RPMI8226 (cell line): ENCODE measurements around the gene GABRG3.
A peak's percentile ranks its signal among the peaks of the same experiment; 100 is the strongest.
"Not testable (repeated sequence)": the region's sequence is repeated elsewhere in the genome, so short reads cannot be mapped to it uniquely, and the experiment has no call there.

Source experiments
- DNase-seq: peaks from one replicate; pipeline ENCODE4 v3.0.0-alpha.2; 2015

The GABRG3 gene

GRCh38 chr15:27004226-27004625 lies 33.2 kb downstream of the GABRG3 start:
- DNase-seq: not testable (repeated sequence)

DNA sequence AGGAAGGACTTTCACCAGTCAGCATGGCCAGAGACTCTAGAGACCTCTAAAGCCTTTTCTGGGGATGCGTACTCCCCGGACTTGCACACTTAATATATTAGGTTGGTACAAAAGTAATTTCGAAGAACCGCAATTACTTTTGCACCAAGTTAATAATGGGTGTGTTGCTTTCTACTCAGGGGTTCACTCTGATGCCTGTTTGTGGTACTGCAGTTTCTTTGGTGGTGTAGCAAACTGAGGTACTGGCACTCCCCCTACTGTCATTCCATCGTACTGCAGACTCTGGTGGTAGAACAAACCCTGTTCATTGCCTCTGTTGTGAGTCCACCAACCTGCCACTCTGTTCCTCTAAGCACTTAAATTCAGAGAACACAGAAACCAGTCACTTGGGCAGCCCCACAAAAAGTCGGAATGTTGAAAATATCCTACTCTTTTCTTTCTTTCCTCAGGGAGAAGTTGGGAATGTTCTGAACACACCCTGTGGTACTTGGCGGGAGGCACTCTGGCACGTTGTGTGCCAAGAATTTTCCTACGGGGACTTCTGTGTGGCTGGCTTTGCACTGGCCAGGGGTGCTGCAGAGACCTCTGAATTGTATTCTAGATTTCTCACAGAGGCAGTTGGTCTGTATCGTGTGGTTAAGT lies 46.3 kb downstream of the GABRG3 start:
- DNase-seq: peak; percentile 71

- DNase-seq: no peak
Measured at GRCh38 chr15:27019687-27020086, 48.7 kb downstream of the GABRG3 start.

GRCh38 chr15:27025481-27025966 lies 54.5 kb downstream of the GABRG3 start:
- DNase-seq: no peak

DNA sequence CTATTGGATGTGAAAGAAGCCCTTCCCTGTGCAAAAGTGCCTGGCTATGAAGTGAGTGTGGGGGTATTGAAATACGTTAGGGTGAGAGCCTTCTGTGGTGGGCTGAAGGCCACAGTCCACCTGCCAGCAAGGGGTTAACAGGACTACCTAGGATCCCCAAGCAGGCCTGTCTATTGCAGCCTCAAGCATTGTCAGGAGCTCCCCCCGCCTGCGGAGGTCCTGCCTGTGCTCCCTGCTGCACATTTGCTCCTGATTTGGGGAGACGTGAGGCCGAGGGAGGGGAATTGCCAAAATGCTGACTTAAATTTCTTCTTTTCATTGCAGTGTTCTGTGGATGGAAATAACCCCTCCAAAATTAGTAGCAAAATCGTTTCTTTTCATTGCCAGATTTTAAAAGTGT lies 56.2 kb downstream of the GABRG3 start:
- DNase-seq: no peak

GRCh38 chr15:27028858-27029477 lies 58.0 kb downstream of the GABRG3 start:
- DNase-seq: peak; percentile 48

DNA sequence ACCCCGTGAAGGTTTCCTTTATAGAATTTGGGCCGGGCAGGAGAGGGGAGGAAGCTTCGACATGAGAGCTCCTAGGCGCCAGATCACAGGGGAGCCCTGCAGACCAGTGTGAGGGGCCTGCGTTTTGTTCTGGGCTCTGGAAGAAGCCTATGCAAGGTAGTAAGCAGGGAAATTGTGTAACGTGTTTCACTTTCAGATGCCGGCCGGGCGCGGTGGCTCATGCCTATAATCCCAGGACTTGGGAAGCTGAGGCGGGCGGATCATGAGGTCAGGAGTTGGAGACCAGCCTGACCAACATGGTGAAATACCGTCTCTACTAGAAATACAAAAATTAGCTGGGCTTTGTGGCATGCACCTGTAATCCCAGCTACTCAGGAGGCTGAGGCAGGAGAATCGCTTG lies 65.2 kb downstream of the GABRG3 start:
- DNase-seq: no peak

DNA sequence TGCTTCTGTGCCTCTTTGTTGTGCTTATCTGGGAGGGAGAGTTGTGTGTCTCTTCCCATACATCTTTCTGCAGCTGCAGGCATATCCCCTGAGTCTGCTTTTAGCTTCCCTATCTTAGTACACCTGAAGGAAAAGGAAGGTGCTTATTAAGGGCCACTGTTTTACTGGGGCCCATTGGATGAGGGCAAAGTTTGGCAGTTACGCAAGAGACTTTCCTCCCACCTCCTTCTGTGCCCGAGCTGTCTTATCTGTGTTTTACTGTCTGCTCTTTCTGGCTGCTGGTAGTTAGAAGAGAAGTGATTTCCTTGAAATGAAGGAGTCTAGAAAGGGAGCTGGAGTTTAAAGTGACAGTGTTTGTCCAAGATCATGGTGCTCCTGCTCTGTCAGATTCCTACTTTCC lies 66.5 kb downstream of the GABRG3 start:
- no peak for DNase-seq

DNA sequence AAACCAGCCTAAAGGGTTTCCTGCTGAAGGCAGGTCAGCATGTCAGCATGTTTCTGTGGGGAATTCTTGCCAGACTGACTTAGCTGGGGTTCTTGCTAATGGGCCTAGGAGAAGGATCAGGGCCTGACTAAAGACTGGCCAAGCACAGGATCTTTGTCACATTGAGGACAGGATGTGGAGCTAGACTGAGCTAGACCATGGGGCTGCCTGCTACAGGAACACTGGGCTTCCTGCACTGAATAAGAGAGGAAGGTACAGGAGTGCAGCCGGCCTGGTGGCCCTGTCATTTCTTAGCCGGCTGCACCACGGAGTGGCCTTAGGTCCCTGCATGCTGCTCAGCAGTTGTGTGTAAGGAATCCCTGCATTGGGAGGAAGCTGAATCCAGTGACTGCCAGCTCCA lies 68.2 kb downstream of the GABRG3 start:
- DNase-seq: no peak

DNA sequence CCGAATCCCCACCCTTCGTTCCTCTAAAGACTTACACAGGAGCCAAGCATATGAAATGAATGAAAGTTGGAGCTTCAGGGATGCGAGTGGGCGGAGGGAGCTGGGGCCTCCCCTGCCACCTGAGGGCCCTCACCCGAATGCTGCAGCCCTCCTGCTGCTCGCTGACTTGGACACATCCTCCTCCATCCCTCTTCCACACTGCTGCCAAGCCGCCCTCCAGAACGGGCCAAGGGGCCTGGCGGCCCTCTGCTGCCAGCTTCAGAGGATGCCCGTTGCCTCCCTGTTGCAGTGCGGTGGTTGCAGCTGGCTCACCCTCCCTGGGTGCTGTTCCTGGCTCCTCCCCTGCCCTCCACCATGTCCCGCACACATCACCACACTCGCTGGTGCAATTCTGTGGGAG lies 71.2 kb downstream of the GABRG3 start:
- DNase-seq: no peak

- no peak for DNase-seq
Measured at GRCh38 chr15:27042646-27043045, 71.7 kb downstream of the GABRG3 start.

DNA sequence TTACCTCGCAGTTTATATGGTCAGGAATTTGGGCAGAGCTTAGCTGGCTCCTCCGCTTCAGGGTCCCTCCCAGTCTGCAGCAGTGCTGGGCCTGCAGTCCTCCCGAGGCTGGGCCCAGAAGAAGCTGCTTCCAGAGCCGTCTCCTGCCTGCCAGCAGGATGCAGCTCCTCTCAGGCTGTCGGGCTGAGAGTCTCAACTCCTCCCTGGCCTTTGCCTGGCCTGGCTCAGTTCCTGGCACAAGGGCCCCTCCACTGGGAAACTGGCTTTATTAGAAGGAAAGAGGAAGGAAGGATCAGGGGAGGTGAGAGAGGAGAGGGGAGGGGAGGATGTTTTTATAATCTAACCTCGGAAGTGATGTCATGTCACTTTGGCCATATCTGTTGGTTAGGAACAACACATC lies 72.8 kb downstream of the GABRG3 start:
- DNase-seq: no peak

- DNase-seq: no peak
Measured at GRCh38 chr15:27045796-27046195, 74.8 kb downstream of the GABRG3 start.

GRCh38 chr15:27046880-27047279 lies 75.9 kb downstream of the GABRG3 start:
- DNase-seq: no peak

GRCh38 chr15:27050163-27050562 lies 79.2 kb downstream of the GABRG3 start:
- DNase-seq: no peak

DNA sequence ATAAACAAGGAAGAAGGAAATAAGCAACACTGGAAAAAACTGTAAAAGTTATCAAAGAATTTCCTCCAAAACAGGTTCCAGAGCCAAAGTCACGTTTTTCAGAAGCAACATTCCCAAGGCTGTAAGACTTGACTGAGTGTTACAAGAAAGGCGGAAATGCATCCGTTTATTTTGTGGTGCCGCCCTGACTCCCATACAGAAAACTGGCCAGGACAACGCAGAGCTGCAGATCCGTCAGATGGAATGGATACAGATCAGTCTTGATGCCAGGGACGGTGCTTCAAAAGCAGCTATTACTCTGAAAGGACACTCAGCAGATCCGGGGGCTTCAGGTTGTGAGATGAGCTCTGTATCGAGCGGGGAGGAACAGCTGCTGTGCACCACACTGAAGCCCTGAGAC lies 83.4 kb downstream of the GABRG3 start:
- DNase-seq: no peak

GRCh38 chr15:27057904-27058645 lies 87.1 kb downstream of the GABRG3 start:
- DNase-seq: no peak

DNA sequence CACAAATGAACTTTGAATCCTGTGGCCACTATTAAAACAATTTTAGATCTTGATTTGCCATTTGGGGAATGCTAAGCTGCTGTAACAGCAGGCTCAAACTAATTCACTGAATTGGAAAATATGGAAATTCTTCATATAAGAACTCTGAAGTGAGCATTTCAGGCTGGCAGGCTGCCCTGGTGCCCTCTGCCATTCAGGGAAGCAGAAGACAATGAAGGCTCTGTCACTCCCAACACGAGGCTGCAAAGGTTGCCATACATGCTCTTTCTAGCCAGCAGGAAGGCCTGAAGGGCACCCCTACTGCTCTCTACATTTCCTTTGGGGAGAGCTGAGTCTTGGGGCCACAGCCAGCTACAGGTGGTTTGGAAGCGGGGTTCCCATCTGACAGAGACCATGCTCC lies 88.0 kb downstream of the GABRG3 start:
- no peak for DNase-seq

DNA sequence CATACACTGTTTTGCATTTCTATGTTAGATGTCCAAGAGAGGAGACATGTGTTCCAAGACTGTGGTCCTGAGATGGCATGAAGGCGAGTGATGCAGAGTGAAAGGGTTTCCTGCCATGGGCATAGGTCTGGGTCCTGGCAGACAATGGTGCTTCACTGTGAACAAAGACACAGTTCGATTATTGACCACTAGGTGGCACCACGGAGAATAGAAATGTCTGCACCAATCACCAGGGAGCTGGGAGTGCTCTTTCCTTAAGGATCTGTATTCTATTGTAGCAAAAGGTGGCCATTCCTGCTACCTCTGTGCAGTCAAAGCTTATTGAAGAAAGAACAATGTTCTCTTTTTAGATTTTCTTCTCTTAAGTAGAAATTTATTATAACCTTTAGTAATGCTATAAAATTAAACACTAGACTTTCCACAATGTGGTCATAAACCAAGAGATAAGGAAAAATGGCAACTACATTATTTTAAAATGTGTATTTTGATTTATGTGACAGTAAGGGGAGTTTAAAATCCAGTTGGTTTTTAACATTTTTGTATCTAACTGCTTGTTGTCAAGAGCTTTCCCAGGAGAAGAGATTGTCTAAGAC lies 88.7 kb downstream of the GABRG3 start:
- DNase-seq: peak; percentile 42

DNA sequence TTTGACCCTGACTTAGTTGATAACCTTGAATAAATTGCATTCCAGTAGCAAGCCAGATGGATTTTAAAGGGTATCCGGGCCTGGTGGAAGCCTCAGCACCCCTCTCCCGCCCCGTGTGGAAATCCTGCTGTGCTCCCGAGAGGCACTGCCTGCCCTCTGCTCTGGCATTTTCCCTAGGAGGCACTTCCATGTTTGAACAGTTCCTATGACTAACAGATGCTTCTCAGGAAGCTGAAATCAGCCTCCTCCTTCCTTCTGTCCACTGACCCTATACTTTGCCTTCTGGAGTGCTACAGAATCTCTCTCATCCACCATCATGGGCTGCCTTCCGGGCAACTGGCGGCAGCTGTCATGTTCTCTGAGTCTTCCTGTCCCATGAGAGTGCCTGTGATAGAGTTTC lies 90.8 kb downstream of the GABRG3 start:
- DNase-seq: no peak

- DNase-seq: no peak
Measured at GRCh38 chr15:27062951-27063350, 92.0 kb downstream of the GABRG3 start.

DNA sequence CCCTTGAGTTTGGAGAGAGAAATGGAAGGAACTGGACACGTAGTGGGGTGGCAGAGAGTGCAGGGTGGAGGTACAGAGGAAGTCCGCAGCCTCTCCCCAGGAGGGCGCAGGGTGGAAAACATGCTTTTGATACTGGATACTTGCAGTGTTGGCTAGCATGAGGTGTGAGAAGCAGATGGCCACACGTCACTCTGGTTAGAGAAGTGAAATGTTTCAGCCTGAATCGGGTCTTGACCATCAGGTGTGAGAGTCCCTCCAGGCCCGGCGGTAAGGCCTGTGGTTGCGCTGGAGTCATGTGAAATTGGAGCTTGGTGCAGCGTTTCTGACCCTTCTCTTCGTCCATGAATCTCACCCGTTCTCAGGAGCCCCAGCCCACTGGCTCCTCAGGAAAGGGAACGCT lies 93.1 kb downstream of the GABRG3 start:
- DNase-seq: no peak

DNA sequence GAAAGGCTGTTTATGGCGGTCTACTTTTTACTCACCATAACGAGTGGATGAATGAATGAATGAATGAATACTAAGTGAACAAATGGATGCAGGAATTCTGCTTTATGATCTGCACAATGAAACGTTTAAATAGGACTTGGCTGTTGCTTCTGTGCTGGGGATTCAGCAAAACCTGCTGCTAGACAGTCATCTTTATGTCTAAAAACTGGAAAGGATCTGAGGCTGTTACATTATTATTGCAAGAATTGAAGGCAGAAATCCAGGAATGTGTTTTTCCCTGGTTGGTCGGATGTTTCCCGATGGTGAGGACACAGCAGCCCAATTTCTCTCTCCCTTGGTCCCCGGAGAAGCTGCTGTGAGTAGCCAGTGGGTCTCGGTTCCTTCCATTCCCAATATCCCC lies 94.2 kb downstream of the GABRG3 start:
- DNase-seq: no peak

GRCh38 chr15:27065785-27066184 lies 94.8 kb downstream of the GABRG3 start:
- DNase-seq: no peak
